Activated T-helper 2 cell treated with anti-CD3 and anti-CD28 coated beads, Interferon-gamma antibody, Interleukin-2, Interleukin-4, amounts not matched to agents 10 μg/mL and 5 μg/mL and 100 μg/mL, durations not matched to agents 14 hours and 24 hours and 36 hours (primary cell): ENCODE measurements around the gene SND1. TPM values are rescaled to one million over a fixed set of nuclear protein-coding genes. Genes with fewer than 3 reads are reported as not detected.

Experiments used
- DNase-seq: peaks from one replicate; pipeline ENCODE4 v3.0.0; 2021; ENCODE audit warnings: low spot score
- H3K27ac Mint-ChIP-seq: one replicate; pipeline ENCODE4 v1.8.0; 2021; ENCODE audit warnings: mixed read lengths
- H3K27me3 Mint-ChIP-seq: one replicate; pipeline ENCODE4 v1.8.0; 2021; ENCODE audit warnings: low read depth, mixed read lengths
- H3K36me3 Mint-ChIP-seq: one replicate; pipeline ENCODE4 v1.8.0; 2021; ENCODE audit warnings: low read depth, mixed read lengths
- H3K4me1 Mint-ChIP-seq: one replicate; pipeline ENCODE4 v1.8.0; 2021; ENCODE audit warnings: low read depth, mixed read lengths
- H3K4me3 Mint-ChIP-seq: one replicate; pipeline ENCODE4 v1.8.0; 2021; ENCODE audit warnings: low read depth, mild to moderate bottlenecking, moderate library complexity, mixed read lengths
- H3K9me3 Mint-ChIP-seq: one replicate; pipeline ENCODE4 v1.8.0; 2021; ENCODE audit warnings: mixed read lengths
- intact Hi-C: fragments of 100-400 bp; cut with micrococcal nuclease; formaldehyde crosslinking; loops from one replicate; pipeline ENCODE4 v1.15.1; 2023
- total RNA-seq: library from RNA; stranded (reverse); gene quantifications from 2 replicates; pipeline ENCODE4 v1.2.3, GENCODE V29; 2022

Gene SND1
- total RNA-seq, 1 donor from 2014 or later: 311 TPM

GRCh38 chr7:128139406-128139805 lies 487.4 kb downstream of the SND1 start:
- no peak overlapping the region for H3K27ac Mint-ChIP-seq
- H3K9me3 Mint-ChIP-seq: no peaks in the 10 kb centered on the region
- intact Hi-C loops: loop anchor here (5.0 kb wide), 1 partner anchor 37 kb away; no protein-coding TSS in a partner anchor
- H3K4me3 Mint-ChIP-seq: no peak overlapping the region
- H3K36me3 Mint-ChIP-seq: no peaks in the 10 kb centered on the region
- DNase-seq: no peak
- peaks cover 7% of the 10 kb centered on the region for H3K4me1 Mint-ChIP-seq
- H3K27me3 Mint-ChIP-seq: peaks cover 65% of the 10 kb centered on the region

DNA sequence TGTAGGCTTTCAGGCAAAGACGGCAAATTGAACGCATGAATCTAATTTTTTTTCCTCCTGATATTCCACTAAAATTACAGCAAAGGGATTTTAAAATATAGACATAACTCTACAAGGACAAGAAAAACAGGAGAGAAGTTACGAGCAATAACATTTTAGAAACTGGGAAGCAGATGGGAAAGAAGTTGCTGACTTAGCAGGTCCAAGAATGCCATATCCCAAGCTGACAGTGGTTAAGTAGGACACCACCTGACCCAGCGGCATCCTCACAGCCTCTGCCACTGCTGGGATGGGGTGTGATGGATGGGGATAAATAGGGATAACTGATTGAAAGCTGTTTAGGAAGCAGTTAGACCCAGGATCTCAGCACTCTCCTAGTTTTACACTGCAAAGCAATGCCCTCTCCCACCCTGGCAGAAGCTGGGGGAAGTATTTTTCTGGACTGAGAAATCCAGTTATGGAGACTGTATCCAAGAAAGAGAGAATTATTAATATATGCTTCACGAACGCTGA lies 489.7 kb downstream of the SND1 start:
- H3K36me3 Mint-ChIP-seq: no peaks in the 10 kb centered on the region
- no peak overlapping the region for H3K4me3 Mint-ChIP-seq
- DNase-seq: no peak
- no peak overlapping the region for H3K27ac Mint-ChIP-seq
- intact Hi-C loops: no loop called here
- H3K9me3 Mint-ChIP-seq: no peaks in the 10 kb centered on the region
- no peaks in the 10 kb centered on the region for H3K4me1 Mint-ChIP-seq
- peaks cover 63% of the 10 kb centered on the region for H3K27me3 Mint-ChIP-seq

Other genes with a start within 250 kb of the SND1 start
- 14.4 and 15.1 TPM in 2 replicates for gene GCC1, start 66.6 kb upstream of the SND1 start, total RNA-seq
- gene ARF5, start 63.8 kb upstream of the SND1 start, total RNA-seq: 133 TPM in 2 replicates
- 0.99 and 1.4 TPM in 2 replicates for gene FSCN3, start 58.5 kb upstream of the SND1 start, total RNA-seq
- gene PAX4, start 34.1 kb upstream of the SND1 start, total RNA-seq: not detected in 2 replicates